Activated CD4-positive, CD25-positive, alpha-beta regulatory T cell treated with anti-CD3 and anti-CD28 coated beads, Interleukin-2, amount 50 U/mL, for 16 hours (primary cell): ENCODE measurements around the gene GNMT.
"Not testable (repeated sequence)": the region's sequence is repeated elsewhere in the genome, so short reads cannot be mapped to it uniquely, and the experiment has no call there.

ENCODE experiments used
- DNase-seq: peaks from one replicate; pipeline ENCODE4 v3.0.0-alpha.2; 2020; ENCODE audit warnings: low read depth, low spot score

The GNMT gene

DNA sequence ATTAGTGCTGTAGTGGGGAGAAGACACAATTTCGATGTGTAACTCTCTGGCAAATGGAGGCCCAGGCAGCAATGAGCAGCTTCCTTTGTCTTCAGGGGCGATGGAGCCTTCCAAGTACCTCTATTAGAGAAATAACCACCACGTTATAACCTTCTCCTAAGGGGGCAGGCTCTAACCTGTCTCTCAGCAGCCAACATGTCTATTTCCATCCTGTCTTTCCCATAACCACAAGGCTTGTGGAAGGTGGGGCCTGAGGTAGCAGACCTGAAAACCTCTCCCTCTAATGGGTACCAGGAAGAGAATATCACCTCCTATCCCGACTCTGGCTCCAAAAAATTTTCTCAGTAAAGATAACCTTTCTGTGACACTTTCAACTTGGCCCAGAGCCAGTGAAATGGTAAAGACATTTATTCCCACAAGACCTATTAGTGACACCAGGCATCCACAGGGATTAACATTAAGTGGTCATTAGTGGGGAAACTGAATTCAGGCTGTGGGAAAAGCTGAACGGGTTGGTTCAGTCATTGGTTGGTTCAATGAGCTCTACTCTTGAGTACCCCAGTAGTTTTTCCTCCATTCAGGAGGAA, 14.5 kb downstream of the GNMT start:
- DNase-seq = no peak

GRCh38 chr6:42978487-42978838, 17.9 kb downstream of the GNMT start:
- no peak for DNase-seq

- peak; percentile 86 for DNase-seq
These were observed 18.4 kb downstream of the GNMT start, which contains the start of gene PEX6 for GRCh38 chr6:42978839-42979522. Gene PEX6 (minus strand): TSS chr6:42979181. CDS start chr6:42979150, 31 bp downstream.

GRCh38 chr6:42979523-42980177, 19.1 kb downstream of the GNMT start:
- DNase-seq = no peak

DNA sequence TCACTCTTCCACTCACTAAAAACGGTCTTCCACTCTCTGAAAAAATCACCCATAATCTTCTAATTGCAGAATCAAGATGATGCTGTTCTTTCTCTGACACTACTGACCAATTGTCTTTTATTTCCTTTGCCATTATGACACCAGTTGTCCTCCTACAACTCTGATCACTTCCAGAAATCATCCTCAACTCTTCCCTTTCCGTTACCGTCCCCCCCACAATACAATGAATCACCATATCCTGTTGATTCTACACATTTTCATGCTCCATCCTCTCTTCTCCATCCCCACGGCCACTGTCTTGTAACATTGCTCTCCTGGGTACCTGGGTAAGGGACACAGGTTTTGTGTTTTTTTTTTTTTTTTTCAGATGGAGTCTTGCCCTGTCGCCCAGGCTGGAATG, 21.3 kb downstream of the GNMT start:
- DNase-seq = no peak

GRCh38 chr6:42984001-42984923, 23.7 kb downstream of the GNMT start, which contains the start of gene PPP2R5D:
Gene PPP2R5D (plus strand): TSS chr6:42984570. CDS start chr6:42984678, 108 bp downstream.
- DNase-seq = peak; percentile 95

DNA sequence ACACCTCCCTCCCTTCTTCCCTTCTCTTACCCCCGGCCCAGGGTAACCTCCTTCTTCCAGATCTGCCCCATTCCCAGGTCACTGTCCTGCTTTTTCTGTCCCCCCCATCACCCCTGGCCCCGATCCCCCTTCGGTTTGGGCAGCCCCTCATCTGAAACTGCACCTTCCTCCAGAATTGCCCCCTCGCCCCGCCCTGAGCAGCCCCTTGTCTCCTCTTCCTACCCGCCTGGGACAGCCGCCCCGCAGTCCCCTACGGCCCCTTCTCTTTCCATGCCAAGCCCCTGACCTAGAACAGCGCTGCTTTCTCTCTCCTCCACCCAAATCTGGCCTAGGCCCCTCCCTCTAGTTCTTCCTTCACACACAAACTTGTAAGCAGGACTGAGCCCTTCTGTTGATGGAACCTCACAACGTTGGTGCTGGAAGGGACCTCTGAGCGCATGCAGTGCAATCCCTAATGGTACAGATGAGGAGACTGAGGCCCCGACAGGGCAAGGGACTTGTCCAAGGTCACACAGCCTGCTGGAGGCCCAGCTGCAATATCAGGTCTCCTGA, 24.4 kb downstream of the GNMT start:
- DNase-seq = no peak

DNA sequence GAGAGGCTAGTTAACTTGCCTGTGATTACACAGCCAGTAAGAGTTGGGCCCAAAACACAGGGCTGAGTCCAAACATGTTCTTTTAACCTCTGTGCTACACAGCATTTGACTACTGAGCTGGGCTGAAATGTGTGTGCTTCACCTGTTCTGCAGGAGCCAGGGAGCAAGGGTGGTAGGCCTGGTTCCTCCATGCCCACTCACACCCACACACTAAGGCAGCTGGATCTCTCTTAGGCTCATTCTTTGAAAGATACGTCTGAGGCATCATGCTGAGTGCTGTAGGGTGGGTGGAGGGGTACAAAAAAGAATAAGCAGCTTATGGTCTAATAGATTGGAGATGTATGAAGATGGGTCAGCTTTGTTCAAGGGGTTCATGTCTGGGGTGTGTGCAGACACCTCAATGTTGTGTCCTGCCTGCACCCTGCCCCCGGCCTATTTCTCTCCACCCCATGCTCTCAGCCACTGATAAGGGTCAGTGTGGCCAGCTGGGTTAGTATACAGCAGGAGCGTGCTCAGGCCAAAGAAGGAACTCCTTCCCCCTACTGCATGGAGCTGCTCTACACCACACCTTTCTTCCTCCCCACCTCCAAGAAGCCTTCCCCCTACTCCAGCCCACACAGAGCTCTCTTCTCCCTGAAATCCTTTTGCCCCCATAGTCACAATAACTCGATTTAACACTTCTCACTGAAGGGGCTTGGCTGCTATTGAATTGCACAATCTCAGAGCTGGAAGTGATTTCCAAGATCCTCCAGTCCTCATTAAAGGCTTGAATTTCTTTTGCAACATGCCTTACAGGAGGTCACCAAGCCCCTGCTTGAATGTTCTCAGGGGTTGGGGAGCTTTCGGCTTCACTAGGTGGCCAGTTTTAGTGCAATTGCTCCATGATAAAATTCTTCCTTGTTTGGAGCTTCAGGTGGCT, 27.2 kb downstream of the GNMT start:
- no peak for DNase-seq

- no peak for DNase-seq
These were observed 28.0 kb downstream of the GNMT start for GRCh38 chr6:42988486-42989020.

- no peak for DNase-seq
These were observed 29.4 kb downstream of the GNMT start for GRCh38 chr6:42989923-42990322.

DNA sequence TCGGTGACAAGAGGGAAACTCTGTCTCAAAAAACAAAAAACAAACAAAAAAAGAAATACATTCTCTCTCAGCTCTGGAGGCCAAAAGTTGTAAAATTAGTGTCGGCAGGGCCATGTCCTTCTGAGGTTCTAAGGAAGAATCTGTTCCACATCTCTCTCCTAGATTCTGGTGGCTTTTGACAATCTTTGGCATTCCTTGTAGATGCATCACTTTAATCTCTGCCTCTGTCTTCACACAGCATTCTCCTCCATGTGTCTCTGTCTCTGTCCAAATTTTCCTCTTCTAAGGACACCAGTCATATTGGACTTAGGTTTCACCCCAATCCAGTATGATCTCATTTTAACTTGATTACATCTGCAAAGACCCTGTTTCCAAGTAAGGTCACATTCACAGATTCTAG, 32.9 kb downstream of the GNMT start:
- DNase-seq = no peak

- DNase-seq = no peak
These were observed 36.0 kb downstream of the GNMT start for GRCh38 chr6:42996513-42996912.

GRCh38 chr6:42998205-42998604, 37.7 kb downstream of the GNMT start:
- not testable (repeated sequence) for DNase-seq

- DNase-seq = no peak
These were observed 41.3 kb downstream of the GNMT start for GRCh38 chr6:43001843-43002242.

- no peak for DNase-seq
These were observed 45.3 kb downstream of the GNMT start for GRCh38 chr6:43005844-43006243.

GRCh38 chr6:43006251-43006650, 45.7 kb downstream of the GNMT start:
- DNase-seq = no peak

DNA sequence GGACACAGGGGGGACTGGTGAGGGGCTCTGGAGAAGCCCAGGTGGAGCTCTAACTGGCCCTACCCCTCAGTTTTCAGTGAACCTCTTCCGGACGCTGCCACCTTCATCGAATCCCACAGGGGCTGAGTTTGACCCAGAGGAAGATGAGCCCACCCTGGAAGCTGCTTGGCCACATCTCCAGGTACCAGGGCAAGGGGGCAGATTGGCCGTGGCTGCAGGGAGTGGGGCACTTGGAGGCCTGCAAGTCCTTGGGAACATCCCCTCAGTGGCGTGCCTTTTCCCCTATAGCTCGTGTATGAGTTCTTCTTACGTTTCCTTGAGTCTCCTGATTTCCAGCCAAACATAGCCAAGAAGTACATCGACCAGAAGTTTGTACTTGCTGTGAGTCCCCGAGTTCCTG, 46.6 kb downstream of the GNMT start:
- DNase-seq = no peak

GRCh38 chr6:43009124-43009523, 48.6 kb downstream of the GNMT start:
- no peak for DNase-seq

DNA sequence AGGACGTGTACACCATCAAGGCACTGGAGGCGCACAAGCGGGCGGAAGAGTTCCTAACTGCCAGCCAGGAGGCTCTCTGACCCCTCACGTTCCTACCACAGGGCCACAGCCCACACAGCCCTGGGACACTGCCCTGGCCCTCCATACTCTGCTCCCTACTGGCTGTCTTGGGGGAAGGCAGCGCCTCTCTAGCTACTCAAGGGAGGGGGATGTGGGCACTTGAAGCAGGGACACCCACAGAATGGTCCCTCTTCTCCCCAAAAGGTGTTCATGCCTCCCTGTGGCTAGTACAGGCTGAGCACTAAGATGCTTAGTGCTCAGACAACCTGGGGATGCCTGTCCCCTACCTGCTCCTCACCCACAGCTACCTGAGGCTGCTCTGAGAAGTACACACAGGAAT, 50.7 kb downstream of the GNMT start:
- no peak for DNase-seq

- no peak for DNase-seq
These were observed 51.8 kb downstream of the GNMT start for GRCh38 chr6:43012364-43012763.
